Peyer's patch (tissue), 4 donors: ENCODE measurements around the gene GORASP1.

Experiments
- CTCF ChIP-seq, 6 experiments: fragments of 450-650 bp in 4 of 6; fragments of 200-600 bp in 2 of 6; sonication (generic) in 1 of 6; IDR thresholded peaks; one replicate each; pipeline ENCODE4 v1.5.1; 2017 to 2019; ENCODE audit warnings: antibody characterized with exemption in 6 of 6, mild to moderate bottlenecking in 3 of 6, moderate library complexity in 1 of 6
- POLR2A ChIP-seq, 2 donors: fragments of 450-650 bp; IDR thresholded peaks; one replicate each; pipeline ENCODE4 v1.5.1; 2017; ENCODE audit warnings: antibody characterized with exemption in 2 of 2, mild to moderate bottlenecking in 2 of 2, moderate library complexity in 2 of 2

GRCh38 chr3:39094851-39095677 lies 12.4 kb downstream of the GORASP1 start:
- TF ChIP-seq CTCF (IDR thresholded peaks at IDR 0.05) (no peak), POLR2A (IDR thresholded peaks at IDR 0.05) (no peak)
